ENCODE results near the gene IFITM10. TPM values are rescaled to one million over a fixed set of nuclear protein-coding genes. Genes with fewer than 3 reads are reported as not detected.

IFITM10 gene
- total RNA-seq, 1 experiment from 2014 or later, result 2.0 TPM

DNA sequence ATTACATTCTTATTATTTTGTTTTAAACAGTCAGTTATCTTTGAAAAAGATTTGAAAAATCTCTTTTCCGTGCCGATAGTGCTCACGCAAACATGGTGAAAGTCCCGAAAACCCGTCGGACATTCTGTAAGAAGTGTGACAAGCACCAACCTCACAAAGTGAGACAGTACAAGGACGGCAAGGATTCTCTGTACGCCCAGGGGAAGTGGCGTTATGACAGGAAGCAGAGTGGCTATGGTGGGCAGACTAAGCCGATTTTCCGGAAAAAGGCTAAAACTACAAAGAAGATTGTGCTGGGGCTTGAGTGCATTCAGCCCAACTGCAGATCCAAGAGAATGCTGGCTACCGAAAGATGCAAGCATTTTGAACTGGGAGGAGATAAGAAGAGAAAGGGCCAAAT lies 42.1 kb upstream of the IFITM10 start:
- intact Hi-C loops (cut with micrococcal nuclease), result no loop called here
- peaks cover 23% of the 10 kb centered on the region for H3K27me3 Mint-ChIP-seq (ENCODE audit: insufficient read depth, unreplicated experiment)
- no peaks in the 10 kb centered on the region for H3K9me3 Mint-ChIP-seq (ENCODE audit: unreplicated experiment)
- H3K27ac Mint-ChIP-seq (ENCODE audit: low read depth, unreplicated experiment), result no peak overlapping the region
- no peak for DNase-seq (ENCODE audit: unreplicated experiment)
- ChIA-PET CTCF (interaction anchor here (1.6 kb wide), 1 partner anchor 40 kb away, joined by 5 read pairs; no protein-coding TSS in a partner anchor), POLR2A (no interaction called here)
- TF ChIP-seq, protein P1, sequence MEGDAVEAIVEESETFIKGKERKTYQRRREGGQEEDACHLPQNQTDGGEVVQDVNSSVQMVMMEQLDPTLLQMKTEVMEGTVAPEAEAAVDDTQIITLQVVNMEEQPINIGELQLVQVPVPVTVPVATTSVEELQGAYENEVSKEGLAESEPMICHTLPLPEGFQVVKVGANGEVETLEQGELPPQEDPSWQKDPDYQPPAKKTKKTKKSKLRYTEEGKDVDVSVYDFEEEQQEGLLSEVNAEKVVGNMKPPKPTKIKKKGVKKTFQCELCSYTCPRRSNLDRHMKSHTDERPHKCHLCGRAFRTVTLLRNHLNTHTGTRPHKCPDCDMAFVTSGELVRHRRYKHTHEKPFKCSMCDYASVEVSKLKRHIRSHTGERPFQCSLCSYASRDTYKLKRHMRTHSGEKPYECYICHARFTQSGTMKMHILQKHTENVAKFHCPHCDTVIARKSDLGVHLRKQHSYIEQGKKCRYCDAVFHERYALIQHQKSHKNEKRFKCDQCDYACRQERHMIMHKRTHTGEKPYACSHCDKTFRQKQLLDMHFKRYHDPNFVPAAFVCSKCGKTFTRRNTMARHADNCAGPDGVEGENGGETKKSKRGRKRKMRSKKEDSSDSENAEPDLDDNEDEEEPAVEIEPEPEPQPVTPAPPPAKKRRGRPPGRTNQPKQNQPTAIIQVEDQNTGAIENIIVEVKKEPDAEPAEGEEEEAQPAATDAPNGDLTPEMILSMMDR (IDR thresholded peaks at IDR 0.05; ENCODE audit: unreplicated experiment), result no peak
- peaks cover 7% of the 10 kb centered on the region for H3K4me1 Mint-ChIP-seq (ENCODE audit: insufficient read depth, unreplicated experiment)
- H3K4me3 Mint-ChIP-seq (ENCODE audit: unreplicated experiment), result no peak overlapping the region
- H3K36me3 Mint-ChIP-seq (ENCODE audit: insufficient read depth, unreplicated experiment), result no peaks in the 10 kb centered on the region
- no TSS peak for BruUV-seq (replicated peaks)

DNA sequence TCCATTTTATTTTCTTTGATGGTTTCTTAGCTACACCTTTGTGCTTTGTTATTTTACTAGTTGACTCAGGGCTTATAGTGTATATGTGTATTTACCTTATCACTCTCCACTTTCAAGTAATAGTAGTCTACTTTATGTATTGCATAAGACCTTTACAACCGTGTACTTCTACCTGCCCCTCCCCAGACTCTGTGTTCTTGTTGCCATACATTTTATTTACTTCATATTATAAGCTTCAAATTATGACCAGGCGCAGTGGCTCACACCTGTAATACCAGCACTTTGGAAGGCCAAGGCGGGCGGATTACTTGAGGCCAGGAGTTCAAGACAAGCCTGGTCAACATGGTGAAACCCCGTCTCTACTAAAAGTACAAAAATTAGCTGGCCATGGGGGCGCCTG lies 41.5 kb upstream of the IFITM10 start:
- CTCF ChIA-PET, result interaction anchor here (1.6 kb wide), 1 partner anchor 41 kb away, joined by 5 read pairs; no protein-coding TSS in a partner anchor
- no peak for DNase-seq (ENCODE audit: unreplicated experiment)
- peaks cover 23% of the 10 kb centered on the region for H3K27me3 Mint-ChIP-seq (ENCODE audit: insufficient read depth, unreplicated experiment)
- H3K9me3 Mint-ChIP-seq (ENCODE audit: unreplicated experiment), result no peaks in the 10 kb centered on the region
- H3K27ac Mint-ChIP-seq (ENCODE audit: low read depth, unreplicated experiment), result no peak overlapping the region
- intact Hi-C loops (cut with micrococcal nuclease), result no loop called here
- no TSS peak for BruUV-seq (replicated peaks)
- no peaks in the 10 kb centered on the region for H3K36me3 Mint-ChIP-seq (ENCODE audit: insufficient read depth, unreplicated experiment)
- POLR2A ChIA-PET, result interaction anchor here (0.7 kb wide), 2 partner anchors 11 to 41 kb away, joined by 3 read pairs; no protein-coding TSS in a partner anchor
- TF ChIP-seq, protein P1 (IDR thresholded peaks at IDR 0.05; ENCODE audit: unreplicated experiment), result no peak
- no peak overlapping the region for H3K4me3 Mint-ChIP-seq (ENCODE audit: unreplicated experiment)
- H3K4me1 Mint-ChIP-seq (ENCODE audit: insufficient read depth, unreplicated experiment), result peaks cover 7% of the 10 kb centered on the region

DNA sequence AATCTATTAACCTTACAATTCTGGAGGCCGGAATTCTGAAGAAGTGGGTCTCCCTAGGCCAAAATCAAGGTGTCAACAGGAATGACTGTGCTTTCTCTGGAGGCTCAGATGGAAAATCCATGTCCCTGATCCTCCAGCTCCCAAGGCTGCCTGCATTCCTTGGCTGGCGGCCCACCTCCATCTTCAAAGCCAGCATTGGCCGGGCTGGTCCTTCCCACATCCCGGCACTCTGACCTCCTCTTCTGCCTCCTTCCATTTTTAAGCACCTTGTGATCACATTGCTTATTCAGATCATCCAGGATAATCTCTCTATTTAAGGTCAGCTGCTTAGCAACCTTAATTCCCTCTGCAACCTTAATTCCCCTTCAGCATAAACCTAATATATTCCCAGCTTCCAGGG lies 36.1 kb upstream of the IFITM10 start:
- Mint-ChIP-seq H3K4me3 (ENCODE audit: unreplicated experiment) (no peak overlapping the region), H3K4me1 (ENCODE audit: insufficient read depth, unreplicated experiment) (peaks cover 10% of the 10 kb centered on the region), H3K27ac (ENCODE audit: low read depth, unreplicated experiment) (no peak overlapping the region), H3K36me3 (ENCODE audit: insufficient read depth, unreplicated experiment) (peaks cover 5% of the 10 kb centered on the region), H3K27me3 (ENCODE audit: insufficient read depth, unreplicated experiment) (peaks cover 9% of the 10 kb centered on the region), H3K9me3 (ENCODE audit: unreplicated experiment) (no peaks in the 10 kb centered on the region)
- POLR2A ChIA-PET, result interaction anchor here (0.7 to 0.9 kb wide), 2 partner anchors 9 to 22 kb away, joined by 3 read pairs; no protein-coding TSS in a partner anchor
- intact Hi-C loops (cut with micrococcal nuclease), result no loop called here
- DNase-seq (ENCODE audit: unreplicated experiment), result no peak
- BruUV-seq (replicated peaks), result no TSS peak
- CTCF ChIA-PET, result interaction anchor here (2.2 kb wide), 1 partner anchor 47 kb away, joined by 6 read pairs; no protein-coding TSS in a partner anchor
- TF ChIP-seq, protein P1 (IDR thresholded peaks at IDR 0.05; ENCODE audit: unreplicated experiment), result no peak

DNA sequence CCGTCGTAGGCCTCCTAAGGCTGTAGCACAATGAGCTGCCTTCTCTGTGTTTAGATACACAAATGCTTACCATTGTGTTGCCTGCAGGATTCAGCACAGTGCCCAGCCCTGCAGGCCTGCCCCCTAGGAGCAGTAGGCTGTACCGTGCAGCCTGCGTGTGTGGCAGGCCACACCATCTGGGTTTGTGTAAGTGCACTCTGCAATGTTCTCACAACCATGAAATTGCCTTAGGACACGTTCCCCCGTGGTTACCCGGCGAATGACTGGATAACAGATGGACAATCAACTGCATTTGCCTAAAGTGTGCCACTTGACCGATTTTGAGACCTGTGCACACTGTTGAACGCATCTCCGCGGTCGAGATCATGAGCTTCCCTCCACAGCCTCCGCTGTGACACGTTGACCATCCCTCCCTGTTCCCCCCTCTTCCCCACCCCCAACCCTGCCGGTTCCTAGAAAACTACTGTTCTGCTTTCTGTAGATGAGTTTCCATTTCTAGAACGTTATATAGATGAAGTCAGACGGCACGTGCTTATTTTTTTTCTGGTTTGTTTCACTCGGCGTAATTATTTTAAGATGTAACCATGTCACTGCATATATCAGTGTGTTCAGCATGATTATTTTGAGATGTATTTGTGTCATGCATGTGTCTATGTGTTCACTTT lies 35.5 kb upstream of the IFITM10 start:
- no peaks in the 10 kb centered on the region for H3K9me3 Mint-ChIP-seq (ENCODE audit: unreplicated experiment)
- POLR2A ChIA-PET, result interaction anchor here (0.9 kb wide), 2 partner anchors 8 to 21 kb away, joined by 3 read pairs; no protein-coding TSS in a partner anchor
- intact Hi-C loops (cut with micrococcal nuclease), result no loop called here
- peaks cover 4% of the 10 kb centered on the region for H3K27me3 Mint-ChIP-seq (ENCODE audit: insufficient read depth, unreplicated experiment)
- no TSS peak for BruUV-seq (replicated peaks)
- TF ChIP-seq, protein P1 (IDR thresholded peaks at IDR 0.05; ENCODE audit: unreplicated experiment), result no peak
- no peak overlapping the region for H3K4me3 Mint-ChIP-seq (ENCODE audit: unreplicated experiment)
- H3K27ac Mint-ChIP-seq (ENCODE audit: low read depth, unreplicated experiment), result no peak overlapping the region
- DNase-seq (ENCODE audit: unreplicated experiment), result no peak
- CTCF ChIA-PET, result interaction anchor here (0.8 to 2.2 kb wide), 3 partner anchors 11 to 47 kb away, joined by 3 to 6 read pairs (median 3); no protein-coding TSS in a partner anchor
- H3K4me1 Mint-ChIP-seq (ENCODE audit: insufficient read depth, unreplicated experiment), result peaks cover 10% of the 10 kb centered on the region
- H3K36me3 Mint-ChIP-seq (ENCODE audit: insufficient read depth, unreplicated experiment), result peaks cover 5% of the 10 kb centered on the region
